Transverse colon (tissue), 4 donors: Measurements from ENCODE around the gene CCDC186.

ENCODE experiments used
- CTCF ChIP-seq, 5 experiments: fragments of 200-600 bp in 3 of 5; fragments of 450-650 bp in 2 of 5; sonication (generic) in 3 of 5; IDR thresholded peaks; 1 replicate in 2 of 5; 2 replicates in 3 of 5; pipeline ENCODE4 v1.5.1; 2016 to 2017; ENCODE audit warnings: antibody characterized with exemption in 5 of 5, inconsistent platforms in 3 of 5, mild to moderate bottlenecking in 2 of 5, moderate library complexity in 1 of 5
- POLR2A ChIP-seq: fragments of 450-650 bp; IDR thresholded peaks from one replicate; pipeline ENCODE4 v1.6.1; 2016; ENCODE audit warnings: antibody characterized with exemption, mild to moderate bottlenecking, moderate library complexity
- POLR2AphosphoS5 ChIP-seq, 3 donors: sonication (generic); formaldehyde crosslinking; IDR thresholded peaks; one replicate each; pipeline ENCODE4 v1.6.1; 2016; ENCODE audit warnings: antibody characterized with exemption in 3 of 3

GRCh38 chr10:114167985-114168384 lies 6.0 kb downstream of the CCDC186 start:
- TF ChIP-seq CTCF (IDR thresholded peaks at IDR 0.05): no peak
- TF ChIP-seq POLR2AphosphoS5 (IDR thresholded peaks at IDR 0.05): no peak
- TF ChIP-seq POLR2A: no peak
